ENCODE data around the gene ZSCAN22. TPM values are rescaled to one million over a fixed set of nuclear protein-coding genes. Genes with fewer than 3 reads are reported as not detected.

ZSCAN22 gene
- total and polyA plus RNA-seq, 8 donors = 0.65 to 2.5 (median 1.2) TPM

- ATAC-seq = peak; percentile 8 to 24 (median 17)
- peaks cover 12 to 36% (median 19%) of the 10 kb centered on the region in 3 donors for H3K4me1 ChIP-seq
- no peaks in the 10 kb centered on the region for H3K9me3 ChIP-seq
- H3K27ac ChIP-seq = peak overlapping the region; percentile 91 to 98 (median 97)
- H3K36me3 ChIP-seq = peaks cover 0 to 2% (median 0%) of the 10 kb centered on the region in 3 donors
- no peak for FAIRE-seq
- no peaks in the 10 kb centered on the region for H3K27me3 ChIP-seq
- no peak for TF ChIP-seq CTCF (IDR thresholded peaks at IDR 0.05)
- intact Hi-C loops (cut with DNase I) = no loop called here
- DNase-seq = peak in 3 of 6 donors; percentile 54 to 75 (median 61)
- peak overlapping the region; percentile 62 to 77 (median 68) for H3K4me3 ChIP-seq
- WGBS, 2 donors = 5 to 7% methylated on average over 36 of the region's 36 CpGs
Measured at GRCh38 chr19:58385891-58386575, 59.2 kb downstream of the ZSCAN22 start.

GRCh38 chr19:58386576-58387337, 60.0 kb downstream of the ZSCAN22 start, which contains the start of gene RPS5:
Gene RPS5, plus strand, starts transcription at chr19:58387269. Its CDS starts 869 bp downstream, at chr19:58388138.
- Histone ChIP-seq H3K4me1 (peaks cover 12 to 34% (median 19%) of the 10 kb centered on the region in 3 donors), H3K4me3 (peak within 1 kb of the TSS; percentile 62 to 77 (median 68)), H3K27ac (peak within 1 kb of the TSS; percentile 91 to 98 (median 97)), H3K36me3 (peaks cover 0 to 5% (median 2%) of the 10 kb centered on the region in 3 donors), H3K9me3 (no peaks in the 10 kb centered on the region), H3K27me3 (no peaks in the 10 kb centered on the region)
- DNase-seq = peak; percentile 94 to 99 (median 96)
- TF ChIP-seq CTCF (IDR thresholded peaks at IDR 0.05) = no peak
- peak; percentile 29 for FAIRE-seq
- intact Hi-C loops (cut with DNase I) = no loop called here
- WGBS, 2 donors = 0 to 1% methylated on average over 64 of the region's 64 CpGs
- peak; percentile 91 to 96 (median 93) for ATAC-seq

GRCh38 chr19:58387338-58388174, 60.8 kb downstream of the ZSCAN22 start:
- Histone ChIP-seq H3K27me3 (no peaks in the 10 kb centered on the region), H3K9me3 (no peaks in the 10 kb centered on the region), H3K36me3 (peaks cover 0 to 5% (median 2%) of the 10 kb centered on the region in 3 donors), H3K4me3 (peak overlapping the region; percentile 62 to 77 (median 68)), H3K4me1 (peaks cover 12 to 30% (median 19%) of the 10 kb centered on the region in 3 donors), H3K27ac (peak overlapping the region; percentile 91 to 98 (median 97))
- DNase-seq = peak in 2 of 6 donors; percentile 20 to 31
- TF ChIP-seq CTCF (IDR thresholded peaks at IDR 0.05) = no peak
- no peak for ATAC-seq
- FAIRE-seq = no peak
- WGBS, 2 donors = 3 to 5% methylated on average over 39 of the region's 39 CpGs
- intact Hi-C loops (cut with DNase I) = no loop called here

- WGBS, 2 donors = 51 to 58% methylated on average over 3 of the region's 3 CpGs
- TF ChIP-seq CTCF (IDR thresholded peaks at IDR 0.05) = no peak
- Histone ChIP-seq H3K36me3 (peaks cover 0 to 11% (median 7%) of the 10 kb centered on the region in 3 donors), H3K27me3 (no peaks in the 10 kb centered on the region), H3K9me3 (no peaks in the 10 kb centered on the region), H3K4me3 (peak overlapping the region; percentile 62 to 77 (median 68)), H3K27ac (no peak overlapping the region), H3K4me1 (peaks cover 12 to 30% (median 19%) of the 10 kb centered on the region in 3 donors)
- intact Hi-C loops (cut with DNase I) = no loop called here
- DNase-seq (peak in 1 of 6 donors; percentile 31), FAIRE-seq (no peak), ATAC-seq (no peak)
Measured at GRCh38 chr19:58388175-58388526, 61.4 kb downstream of the ZSCAN22 start.

Small RNAs within 50 kb of the gene (microRNA-seq; reads per million reads assigned to microRNA genes)
- gene MIR4754 (0 reads per million in 2 donors), gene MIR6806 (0 reads per million in 2 donors)

Other genes with a start within 250 kb of the ZSCAN22 start
- 10 to 100 TPM; 17.3 to 37.4 (median 21.1) TPM for gene ZSCAN18, start 228.8 kb upstream of the ZSCAN22 start, total RNA-seq
- gene ZSCAN18, start 228.8 kb upstream of the ZSCAN22 start, polyA plus RNA-seq = 10 to 100 TPM; 39.1 to 93.0 TPM
- 1 to 10 TPM; 2.3 to 6.2 (median 3.4) TPM for gene ZNF329, start 176.2 kb upstream of the ZSCAN22 start, total RNA-seq
- gene ZNF329, start 176.2 kb upstream of the ZSCAN22 start, polyA plus RNA-seq = 1 to 10 TPM; 2.2 to 4.1 TPM
- 10 to 100 TPM in 2 of 6 donors, 1 to 10 TPM in 4; 6.4 to 13.0 (median 7.3) TPM for gene ZNF274, start 143.9 kb upstream of the ZSCAN22 start, total RNA-seq
- gene ZNF274, start 143.9 kb upstream of the ZSCAN22 start, polyA plus RNA-seq = 10 to 100 TPM in 1 of 2 donors, 1 to 10 TPM in 1; 8.3 to 15.1 TPM
- gene ZNF544, start 98.1 kb upstream of the ZSCAN22 start, total RNA-seq = 10 to 100 TPM in 2 of 6 donors, 1 to 10 TPM in 4; 6.5 to 15.8 (median 7.9) TPM
- gene ZNF544, start 98.1 kb upstream of the ZSCAN22 start, polyA plus RNA-seq = 10 to 100 TPM; 11.2 to 13.1 TPM
- gene ZNF8, start 48.0 kb upstream of the ZSCAN22 start, total RNA-seq = 1 to 10 TPM; 1.6 to 3.6 (median 2.0) TPM
- 1 to 10 TPM; 1.4 to 1.5 TPM for gene ZNF8, start 48.0 kb upstream of the ZSCAN22 start, polyA plus RNA-seq
- gene ERVK3-1, start 21.6 kb upstream of the ZSCAN22 start, total RNA-seq = 10 to 100 TPM in 5 of 6 donors, 1 to 10 TPM in 1; 8.6 to 17.6 (median 14.0) TPM
- 10 to 100 TPM; 21.0 to 41.6 TPM for gene ERVK3-1, start 21.6 kb upstream of the ZSCAN22 start, polyA plus RNA-seq
- gene A1BG, start 26.5 kb downstream of the ZSCAN22 start, total RNA-seq = 10 to 100 TPM in 1 of 6 donors, 1 to 10 TPM in 5; 3.3 to 10.6 (median 5.9) TPM
- 10 to 100 TPM; 22.3 to 49.0 TPM for gene A1BG, start 26.5 kb downstream of the ZSCAN22 start, polyA plus RNA-seq
- gene ZNF497, start 35.8 kb downstream of the ZSCAN22 start, total RNA-seq = 1 to 10 TPM in 5 of 6 donors, under 1 TPM in 1; 0.95 to 2.0 (median 1.4) TPM
- gene ZNF497, start 35.8 kb downstream of the ZSCAN22 start, polyA plus RNA-seq = 1 to 10 TPM; 4.7 to 5.3 TPM
- gene ZNF837, start 54.0 kb downstream of the ZSCAN22 start, total RNA-seq = 1 to 10 TPM; 1.1 to 1.9 (median 1.7) TPM
- 1 to 10 TPM; 3.1 to 3.8 TPM for gene ZNF837, start 54.0 kb downstream of the ZSCAN22 start, polyA plus RNA-seq
- gene RPS5, start 60.3 kb downstream of the ZSCAN22 start, total RNA-seq = 1,000 to 10,000 TPM in 2 of 6 donors, 100 to 1,000 TPM in 4; 637 to 1,373 (median 887) TPM
- gene RPS5, start 60.3 kb downstream of the ZSCAN22 start, polyA plus RNA-seq = 100 to 1,000 TPM; 699 to 891 TPM
- not detected for gene RNF225, start 68.7 kb downstream of the ZSCAN22 start, total RNA-seq
- not detected for gene RNF225, start 68.7 kb downstream of the ZSCAN22 start, polyA plus RNA-seq
- 1 to 10 TPM; 4.3 to 8.5 (median 5.1) TPM for gene ZNF584, start 81.7 kb downstream of the ZSCAN22 start, total RNA-seq
- 1 to 10 TPM; 4.1 to 6.5 TPM for gene ZNF584, start 81.7 kb downstream of the ZSCAN22 start, polyA plus RNA-seq
- 1 to 10 TPM; 1.4 to 6.1 (median 2.1) TPM for gene ZNF132, start 113.2 kb downstream of the ZSCAN22 start, total RNA-seq
- gene ZNF132, start 113.2 kb downstream of the ZSCAN22 start, polyA plus RNA-seq = 1 to 10 TPM; 1.1 to 2.0 TPM
- gene ZNF324B, start 124.6 kb downstream of the ZSCAN22 start, total RNA-seq = 1 to 10 TPM; 3.5 to 5.6 (median 4.2) TPM
- gene ZNF324B, start 124.6 kb downstream of the ZSCAN22 start, polyA plus RNA-seq = 1 to 10 TPM; 3.0 to 4.5 TPM
- 1 to 10 TPM; 4.2 to 7.3 (median 6.3) TPM for gene ZNF324, start 140.1 kb downstream of the ZSCAN22 start, total RNA-seq
- gene ZNF324, start 140.1 kb downstream of the ZSCAN22 start, polyA plus RNA-seq = 1 to 10 TPM; 3.5 to 5.5 TPM
- 1 to 10 TPM; 4.4 to 6.6 (median 5.1) TPM for gene ZNF446, start 149.4 kb downstream of the ZSCAN22 start, total RNA-seq
- 10 to 100 TPM; 19.9 to 23.6 TPM for gene ZNF446, start 149.4 kb downstream of the ZSCAN22 start, polyA plus RNA-seq
- 1 to 10 TPM; 3.0 to 6.7 (median 5.0) TPM for gene SLC27A5, start 185.0 kb downstream of the ZSCAN22 start, total RNA-seq
- 10 to 100 TPM; 12.8 to 15.6 TPM for gene SLC27A5, start 185.0 kb downstream of the ZSCAN22 start, polyA plus RNA-seq
- 1 to 10 TPM; 4.3 to 9.3 (median 6.3) TPM for gene ZBTB45, start 192.8 kb downstream of the ZSCAN22 start, total RNA-seq
- gene ZBTB45, start 192.8 kb downstream of the ZSCAN22 start, polyA plus RNA-seq = 1 to 10 TPM; 5.8 to 7.5 TPM
- gene TRIM28, start 217.1 kb downstream of the ZSCAN22 start, total RNA-seq = 100 to 1,000 TPM; 128 to 212 (median 174) TPM
- 100 to 1,000 TPM; 189 to 208 TPM for gene TRIM28, start 217.1 kb downstream of the ZSCAN22 start, polyA plus RNA-seq
- gene CHMP2A, start 228.1 kb downstream of the ZSCAN22 start, total RNA-seq = 10 to 100 TPM; 45.8 to 68.0 (median 58.4) TPM
- gene CHMP2A, start 228.1 kb downstream of the ZSCAN22 start, polyA plus RNA-seq = 100 to 1,000 TPM; 108 to 118 TPM
- 10 to 100 TPM; 23.0 to 30.1 (median 25.3) TPM for gene UBE2M, start 231.6 kb downstream of the ZSCAN22 start, total RNA-seq
- 10 to 100 TPM; 22.0 to 33.0 TPM for gene UBE2M, start 231.6 kb downstream of the ZSCAN22 start, polyA plus RNA-seq
- gene MZF1, start 246.3 kb downstream of the ZSCAN22 start, total RNA-seq = 10 to 100 TPM in 5 of 6 donors, 1 to 10 TPM in 1; 9.8 to 25.0 (median 11.6) TPM
- gene MZF1, start 246.3 kb downstream of the ZSCAN22 start, polyA plus RNA-seq = 10 to 100 TPM; 53.9 to 70.2 TPM

Data from pancreas (tissue), 10 donors.